Measurements from ENCODE around the gene SGF29.
"Not testable (repeated sequence)": the region's sequence is repeated elsewhere in the genome, so short reads cannot be mapped to it uniquely, and the experiment has no call there.

The SGF29 gene

DNA sequence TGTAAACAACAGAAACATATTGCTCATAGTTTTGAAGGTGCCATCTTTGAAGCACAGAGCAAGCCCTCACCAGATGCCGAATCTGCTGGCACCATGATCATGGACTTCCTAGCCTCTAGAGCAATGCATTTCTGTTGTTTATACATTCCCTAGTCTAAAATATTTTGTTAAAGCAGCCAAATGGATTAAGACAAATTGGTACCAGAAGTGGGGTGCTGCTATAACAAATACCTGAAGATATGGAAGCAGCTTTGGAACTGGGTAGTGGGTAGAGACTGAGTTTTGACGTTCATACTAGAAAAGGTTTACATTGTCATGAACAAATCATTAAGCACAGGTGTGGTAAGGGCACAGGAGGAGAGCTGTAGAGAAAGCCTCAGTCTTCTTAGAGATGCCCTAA lies 13.6 kb downstream of the SGF29 start:
- no peak for DNase-seq

DNA sequence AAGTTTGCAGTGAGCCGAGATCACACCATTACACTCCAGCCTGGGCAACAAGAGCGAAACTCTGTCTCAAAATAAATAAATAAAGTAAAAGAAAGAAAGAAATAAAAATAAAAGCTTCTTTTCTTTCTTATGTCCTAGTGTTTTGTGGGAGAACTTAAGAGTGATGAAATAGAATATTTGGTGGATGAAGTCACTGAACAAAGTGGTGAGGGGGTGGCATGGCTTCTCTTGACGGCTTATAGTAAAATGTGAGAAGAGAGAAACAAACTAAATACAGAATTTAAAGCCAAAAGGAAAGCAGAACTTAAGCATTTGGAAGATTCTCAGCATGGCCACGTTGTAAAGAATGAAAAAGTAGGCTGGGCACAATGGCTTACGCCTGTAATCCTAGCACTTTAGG lies 15.3 kb downstream of the SGF29 start:
- no peak for DNase-seq

DNA sequence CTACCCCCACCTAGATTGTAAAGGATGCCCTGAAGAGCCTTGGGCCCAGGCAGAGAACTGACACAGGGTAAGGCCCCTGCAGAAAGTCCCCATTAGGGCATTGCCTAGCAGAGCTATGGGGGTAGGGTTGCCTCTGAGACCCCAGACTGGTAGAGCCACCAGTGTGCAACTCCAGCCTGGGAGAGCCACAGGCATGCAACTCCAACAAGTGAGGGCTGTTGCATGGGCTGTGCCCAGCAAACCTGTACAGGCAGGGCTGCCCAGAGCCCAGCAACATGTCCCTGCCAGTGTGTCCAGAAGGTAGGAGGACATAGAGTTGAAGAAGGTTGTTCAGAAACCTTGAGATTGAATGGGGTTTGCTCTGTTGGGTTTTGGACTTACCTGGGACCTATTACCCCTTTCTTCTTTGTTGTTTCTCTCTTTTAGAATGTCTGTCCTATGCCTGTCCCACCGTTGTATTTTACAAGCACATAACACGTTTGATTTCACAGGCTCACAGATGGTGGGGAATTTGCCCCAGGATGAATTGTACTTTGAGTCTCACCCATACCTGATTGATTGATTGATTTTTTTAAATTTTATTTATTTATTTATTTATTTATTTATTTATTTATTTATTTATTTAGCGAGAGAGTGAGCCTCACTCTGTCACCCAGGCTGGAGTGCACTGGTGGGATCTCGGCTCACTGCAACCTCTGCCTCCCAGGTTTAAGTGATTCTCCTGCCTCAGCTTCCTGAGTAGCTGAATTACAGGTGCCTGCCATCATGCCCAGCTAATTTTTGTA lies 16.4 kb downstream of the SGF29 start:
- DNase-seq: no peak

DNA sequence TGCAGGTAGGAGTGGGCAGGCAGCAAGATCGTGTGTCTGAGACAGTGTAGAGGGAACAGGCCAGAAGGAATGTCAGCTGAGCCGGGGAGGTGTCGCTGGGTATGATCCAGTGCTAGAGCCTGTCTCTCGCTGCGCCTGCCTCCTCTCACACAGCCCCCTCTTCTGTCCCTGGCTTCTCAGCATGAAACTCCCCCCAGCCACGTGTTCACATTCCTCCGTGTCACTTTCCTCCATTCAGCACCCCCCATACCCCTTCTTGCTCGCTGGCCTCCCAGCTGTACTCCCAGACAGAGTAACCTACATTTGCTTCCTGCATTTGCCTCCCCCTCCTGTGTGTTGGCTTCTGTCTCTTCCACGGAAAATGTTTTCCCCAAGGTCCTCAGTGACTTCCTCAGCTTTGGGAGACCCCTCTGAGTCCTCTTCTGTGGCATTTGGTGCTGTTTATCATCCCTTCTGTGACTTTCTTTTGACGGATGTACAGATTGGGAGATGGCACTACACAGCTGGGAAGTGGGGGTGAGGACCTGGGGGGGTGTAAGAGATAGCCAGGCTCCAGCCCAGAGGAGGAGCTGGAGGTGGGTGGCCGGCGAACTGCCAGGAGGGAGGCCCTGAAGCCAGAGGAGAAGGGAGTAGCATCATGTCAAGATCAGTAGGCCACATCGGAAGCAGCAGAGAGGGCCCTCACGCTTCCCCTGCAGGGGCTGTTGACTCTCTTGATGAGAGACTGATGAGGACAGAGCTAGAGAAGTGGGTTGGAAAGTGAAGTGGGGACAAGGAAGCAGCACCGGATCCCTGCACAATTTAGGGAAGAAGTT lies 19.2 kb downstream of the SGF29 start:
- DNase-seq: no peak

DNA sequence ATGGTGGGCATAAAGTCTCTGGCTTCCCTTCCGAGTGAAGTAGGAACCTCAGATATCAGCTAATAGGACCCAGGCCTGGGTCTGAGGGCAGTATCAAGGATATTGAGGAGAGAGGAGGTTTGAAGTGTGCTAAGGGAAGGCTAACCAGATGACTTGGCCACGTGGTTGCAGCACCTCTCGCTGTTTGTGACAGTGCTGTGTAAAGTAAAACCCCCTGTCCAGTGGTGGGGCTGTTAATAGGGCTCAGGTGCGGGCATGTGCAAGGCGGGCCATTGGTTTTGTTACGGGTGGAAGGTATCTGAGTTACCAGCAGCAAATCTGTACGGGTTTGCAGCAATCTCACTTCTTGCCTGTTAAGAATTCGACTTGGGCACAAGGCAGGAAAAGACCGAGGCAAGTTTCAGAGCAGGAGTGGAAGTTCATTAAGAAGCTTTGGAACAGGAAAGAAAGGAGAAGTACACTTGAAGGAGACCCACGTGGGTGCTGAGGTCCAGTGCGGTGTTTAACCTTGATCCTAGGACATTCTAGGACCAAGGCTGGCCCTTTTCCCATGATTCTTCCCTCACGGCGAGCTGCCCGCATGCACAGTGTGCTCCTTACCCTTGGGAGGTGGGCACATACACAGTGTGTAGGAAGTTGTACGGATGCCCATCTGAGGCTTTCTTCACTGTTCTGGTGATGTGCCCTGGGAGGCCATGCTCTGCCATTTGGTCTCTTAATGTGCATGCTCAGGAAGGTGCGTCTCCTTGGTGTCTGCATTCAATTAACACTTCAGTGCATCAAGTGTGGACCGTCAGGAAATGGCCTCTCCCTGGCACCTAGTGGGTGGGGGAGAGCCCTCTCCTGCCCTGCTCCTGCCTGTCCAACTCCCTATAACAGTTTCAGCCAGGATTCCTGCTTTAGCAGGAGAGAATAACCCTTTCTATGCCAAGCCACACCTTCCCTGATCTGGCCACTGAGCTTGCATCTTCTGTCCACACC lies 20.3 kb downstream of the SGF29 start:
- no peak for DNase-seq

DNA sequence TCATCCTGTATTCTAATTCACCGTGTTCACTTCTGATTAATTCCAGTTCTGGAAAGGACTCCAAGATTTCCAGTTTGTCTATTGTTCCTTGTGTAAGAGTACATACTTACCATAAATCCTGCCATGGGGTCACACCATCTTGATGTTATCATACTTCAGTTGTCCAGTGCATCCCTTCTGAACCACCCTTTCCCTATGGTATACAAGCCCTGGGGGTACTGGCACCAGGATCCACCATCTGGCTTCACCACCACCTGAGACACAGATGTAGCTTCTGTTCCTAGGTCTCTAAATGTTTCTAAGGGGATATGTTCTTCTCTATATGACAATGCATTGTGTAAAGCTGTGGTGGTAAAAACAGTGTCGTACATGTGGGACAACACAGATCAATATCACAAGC lies 21.2 kb downstream of the SGF29 start:
- DNase-seq: no peak

DNA sequence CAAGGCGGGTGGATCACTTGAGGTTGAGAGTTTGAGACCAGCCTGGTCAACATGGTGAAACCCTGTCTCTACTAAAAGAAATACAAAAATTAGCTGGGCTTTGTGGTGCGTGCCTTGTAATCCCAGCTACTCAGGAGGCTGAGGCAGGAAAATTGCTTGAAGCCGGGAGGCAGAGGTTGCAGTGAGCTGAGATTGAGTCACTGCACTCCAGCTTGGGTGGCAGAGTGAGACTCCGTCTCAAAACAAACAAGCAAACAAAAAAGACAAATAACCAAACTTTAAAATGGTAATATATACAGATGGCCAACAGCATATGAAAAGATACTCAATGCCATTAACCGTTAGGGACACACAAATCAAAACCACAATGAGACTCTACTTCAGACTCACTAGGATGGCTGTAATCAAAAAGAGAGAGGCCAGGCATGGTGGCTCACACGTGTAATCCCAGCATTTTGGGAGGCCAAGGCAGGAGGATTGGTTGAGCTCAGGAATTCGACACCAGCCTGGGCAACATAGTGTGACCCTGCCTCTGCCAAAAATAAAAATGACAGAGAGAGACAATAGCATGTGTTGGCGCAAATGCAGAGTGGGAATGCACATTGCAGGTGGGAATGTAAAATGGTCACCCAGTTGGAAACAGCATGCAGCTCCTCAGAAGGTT lies 21.9 kb downstream of the SGF29 start:
- DNase-seq: no peak

DNA sequence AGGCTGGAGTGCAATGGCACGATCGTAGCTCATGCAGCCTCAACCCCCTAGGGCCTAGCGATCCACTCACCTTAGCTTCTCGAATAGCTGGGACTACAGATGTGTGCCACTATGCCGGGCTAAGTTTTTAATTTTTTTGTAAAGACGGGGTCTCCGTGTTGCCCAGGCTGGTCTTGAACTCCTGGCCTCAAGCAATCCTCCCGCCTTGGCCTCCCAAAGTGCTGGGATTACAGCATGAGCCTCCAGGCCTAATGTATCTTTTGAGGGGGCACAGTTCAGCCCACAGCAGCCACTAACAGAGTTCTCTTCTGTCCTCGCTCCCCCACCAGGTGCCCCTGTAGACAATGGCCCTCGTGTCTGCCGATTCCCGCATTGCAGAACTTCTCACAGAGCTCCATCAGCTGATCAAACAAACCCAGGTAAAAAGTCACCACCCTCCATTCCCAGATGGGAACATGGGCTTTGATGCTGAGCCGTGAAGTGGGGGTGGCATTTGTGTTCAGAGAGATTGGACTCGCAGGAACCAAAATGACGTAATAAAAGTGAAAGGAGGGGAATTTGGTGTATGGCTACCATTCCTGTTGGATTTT lies 27.1 kb downstream of the SGF29 start:
- DNase-seq: no peak

DNA sequence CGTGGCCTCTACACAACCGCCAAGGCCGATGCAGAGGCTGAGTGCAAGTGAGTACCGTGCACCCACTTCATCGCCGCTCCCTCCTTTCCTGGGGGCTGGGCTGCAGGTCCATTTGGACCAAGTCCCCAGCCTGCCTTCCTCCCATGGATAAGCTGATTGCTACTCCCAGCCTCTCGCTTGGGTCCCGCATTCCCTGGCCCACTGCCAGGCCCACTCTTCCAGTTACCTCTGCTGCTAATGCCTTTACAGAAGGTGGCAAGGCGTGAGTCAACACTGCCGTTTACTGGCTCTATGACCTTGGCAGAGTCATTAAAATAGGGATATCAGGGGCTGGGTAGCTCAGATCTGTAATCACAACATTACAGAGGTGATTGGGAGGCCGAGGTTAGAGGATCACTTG lies 32.0 kb downstream of the SGF29 start:
- DNase-seq: no peak

DNA sequence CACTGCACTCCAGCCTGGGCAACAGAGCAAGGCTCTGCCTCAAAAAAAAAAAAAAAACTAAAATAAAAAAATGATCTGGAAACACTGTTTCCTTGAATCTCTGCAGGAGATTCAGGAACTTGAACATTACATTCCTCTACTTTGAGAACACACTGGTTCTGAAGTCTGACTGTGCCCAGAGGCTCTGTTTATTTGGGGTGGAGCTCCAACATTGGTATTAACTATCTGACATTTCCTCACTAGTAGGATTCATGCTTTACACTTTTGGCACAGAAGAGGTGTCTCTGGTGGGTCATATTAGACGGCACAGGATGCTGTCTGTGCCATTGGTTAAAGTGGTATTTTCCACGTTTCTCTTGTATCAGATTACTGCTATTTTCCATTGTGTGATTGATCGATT lies 32.7 kb downstream of the SGF29 start:
- DNase-seq: no peak

DNA sequence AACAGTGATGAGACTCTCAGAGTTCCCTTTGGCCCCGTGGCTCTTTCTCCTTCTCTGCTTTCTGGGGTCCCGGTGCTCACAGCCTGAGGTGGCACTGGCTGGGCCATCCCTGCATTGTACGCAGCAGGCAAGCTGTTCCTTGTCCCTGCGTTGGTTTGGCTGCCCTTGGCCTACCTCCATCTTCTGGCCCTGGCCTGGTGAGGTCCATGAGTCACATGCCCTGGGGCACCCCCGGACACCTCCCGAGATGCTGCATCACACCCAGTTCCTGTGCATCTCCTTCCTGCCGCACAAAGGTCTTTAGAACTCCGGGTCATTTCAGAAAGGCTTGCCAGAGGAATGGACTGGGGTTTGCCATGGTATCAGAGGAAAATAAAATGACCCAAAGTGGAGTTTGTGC lies 33.7 kb downstream of the SGF29 start:
- no peak for DNase-seq

DNA sequence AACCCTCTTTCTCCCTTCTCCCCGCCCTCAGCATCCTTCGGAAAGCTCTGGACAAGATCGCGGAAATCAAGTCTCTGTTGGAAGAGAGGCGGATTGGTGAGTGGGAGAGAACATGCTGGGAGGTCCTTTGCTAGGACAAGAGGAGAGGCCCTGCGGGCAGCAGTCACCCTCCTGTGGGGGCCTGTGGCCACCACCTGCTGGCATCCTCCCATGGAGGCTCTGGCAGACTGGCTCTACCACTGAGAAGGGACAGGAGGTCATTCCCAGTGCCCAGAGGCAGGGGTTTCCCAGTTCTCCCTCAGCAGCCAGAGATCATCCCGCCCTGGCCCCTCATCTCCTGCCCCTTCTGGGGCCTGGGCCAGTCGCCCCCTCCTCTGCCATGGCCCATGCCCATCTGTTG lies 35.3 kb downstream of the SGF29 start:
- no peak for DNase-seq

DNA sequence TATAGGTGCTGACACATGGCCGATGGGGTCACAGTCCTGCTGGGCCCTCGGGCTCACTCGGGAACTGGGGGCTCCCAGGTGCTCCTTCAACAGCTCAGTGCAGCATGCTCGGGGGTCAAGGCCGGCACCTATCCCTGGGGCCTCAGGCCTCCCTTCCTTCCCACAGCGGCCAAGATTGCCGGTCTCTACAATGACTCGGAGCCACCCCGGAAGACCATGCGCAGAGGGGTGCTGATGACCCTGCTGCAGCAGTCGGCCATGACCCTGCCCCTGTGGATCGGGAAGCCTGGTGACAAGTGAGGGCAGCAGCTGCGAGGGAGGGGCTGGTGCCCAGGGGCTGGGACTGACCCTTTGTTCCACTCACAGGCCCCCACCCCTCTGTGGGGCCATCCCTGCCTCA lies 36.2 kb downstream of the SGF29 start:
- DNase-seq: no peak

DNA sequence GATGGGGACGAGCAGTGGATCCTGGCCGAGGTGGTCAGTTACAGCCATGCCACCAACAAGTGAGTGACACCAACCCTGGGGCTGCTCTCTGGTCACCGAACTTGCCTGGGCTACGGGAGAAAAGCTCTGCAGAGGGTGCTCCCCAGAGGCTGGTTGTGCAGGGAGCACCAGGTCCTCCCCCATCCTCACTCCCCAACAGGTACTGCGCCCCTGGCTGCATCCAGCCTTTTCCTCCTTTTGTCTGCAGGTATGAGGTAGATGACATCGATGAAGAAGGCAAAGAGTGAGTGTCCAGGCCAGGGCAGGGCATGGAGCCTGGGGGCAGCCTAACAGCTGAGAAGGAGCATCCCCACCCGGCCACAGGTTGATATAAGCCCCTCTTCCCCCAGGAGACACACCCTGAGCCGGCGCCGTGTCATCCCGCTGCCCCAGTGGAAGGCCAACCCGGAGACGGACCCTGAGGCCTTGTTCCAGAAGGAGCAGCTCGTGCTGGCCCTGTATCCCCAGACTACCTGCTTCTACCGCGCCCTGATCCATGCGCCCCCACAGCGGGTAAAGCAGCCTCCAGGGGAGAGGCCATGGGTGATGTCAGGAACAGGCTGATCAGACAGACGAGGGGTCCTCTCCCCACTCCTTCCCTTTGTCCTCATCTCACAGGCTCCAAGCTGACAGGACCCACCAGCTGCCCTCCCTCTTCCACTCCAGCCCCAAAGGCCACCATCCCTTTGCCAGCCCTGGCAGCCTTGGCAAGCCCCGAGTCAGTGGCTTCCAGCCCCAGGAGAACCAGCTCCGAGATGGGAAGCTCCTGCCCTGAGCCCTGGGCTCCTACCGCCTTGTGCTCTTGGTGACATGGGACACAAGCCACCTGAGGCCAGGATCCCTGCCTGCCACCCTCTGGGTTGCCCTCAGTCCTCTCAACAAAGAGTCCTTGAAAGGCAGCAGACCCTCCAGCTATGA lies 36.9 kb downstream of the SGF29 start:
- no peak for DNase-seq

DNA sequence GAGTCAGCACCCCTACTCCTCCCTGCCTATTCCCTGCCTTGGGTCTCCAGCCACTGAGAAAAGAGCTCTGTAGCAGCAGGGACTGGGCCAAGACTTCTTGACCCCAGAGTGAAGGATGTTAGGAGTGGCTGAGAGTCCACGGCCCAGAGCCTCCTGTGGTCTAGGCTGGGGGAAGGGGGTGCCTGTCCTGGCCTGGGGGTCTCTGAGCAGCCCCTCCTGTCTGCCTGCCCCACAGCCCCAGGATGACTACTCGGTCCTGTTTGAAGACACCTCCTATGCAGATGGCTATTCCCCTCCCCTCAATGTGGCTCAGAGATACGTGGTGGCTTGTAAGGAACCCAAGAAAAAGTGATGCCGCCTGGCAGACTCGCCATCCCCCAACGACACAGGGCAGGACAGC lies 37.6 kb downstream of the SGF29 start:
- no peak for DNase-seq

DNA sequence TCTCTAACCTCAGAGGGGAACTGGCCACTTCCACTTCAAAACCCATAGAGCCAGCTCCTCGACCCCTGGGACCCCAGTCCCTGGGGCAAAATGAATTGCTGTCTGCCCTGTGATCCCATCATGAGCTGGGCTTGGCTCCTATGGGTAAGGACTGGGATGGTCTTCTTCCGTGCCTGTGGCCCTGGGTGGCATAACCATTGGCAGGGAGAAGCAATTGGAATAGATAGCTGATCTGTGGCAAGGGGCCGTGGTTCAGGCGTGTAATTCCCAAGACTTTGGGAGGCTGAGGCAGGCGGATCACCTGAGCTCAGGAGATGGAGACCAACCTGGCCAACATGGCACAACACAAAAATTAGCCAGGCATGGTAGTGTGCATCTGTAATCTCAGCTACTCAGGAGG lies 38.8 kb downstream of the SGF29 start:
- no peak for DNase-seq

DNA sequence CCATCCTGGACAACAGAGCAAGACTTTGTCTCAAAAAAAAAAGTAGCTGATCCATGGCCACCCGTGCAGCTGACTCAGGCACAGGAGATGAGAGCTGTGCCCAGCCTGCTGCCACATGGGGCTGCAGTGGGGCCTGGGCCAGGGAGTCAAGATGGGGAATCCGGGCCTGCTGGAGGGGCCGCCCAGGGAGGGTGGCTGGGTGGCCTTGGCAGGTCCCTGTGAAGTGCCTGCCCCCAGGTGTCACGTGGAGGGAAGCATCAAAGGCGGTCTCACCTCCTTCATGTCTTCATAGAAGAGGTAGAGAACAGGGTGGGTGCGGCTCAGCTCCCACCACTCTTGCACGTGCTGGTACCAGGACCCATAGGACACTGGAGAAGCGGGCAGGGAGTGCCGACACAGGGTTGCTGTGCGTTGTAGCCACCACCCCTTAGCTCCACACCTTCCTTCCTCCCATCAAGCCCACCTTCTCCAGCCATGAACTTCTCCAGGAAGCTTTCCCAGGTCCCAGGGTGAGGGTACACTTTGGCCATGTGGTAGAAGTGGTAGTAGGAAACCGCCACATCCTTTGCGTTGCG lies 39.3 kb downstream of the SGF29 start:
- no peak for DNase-seq

DNA sequence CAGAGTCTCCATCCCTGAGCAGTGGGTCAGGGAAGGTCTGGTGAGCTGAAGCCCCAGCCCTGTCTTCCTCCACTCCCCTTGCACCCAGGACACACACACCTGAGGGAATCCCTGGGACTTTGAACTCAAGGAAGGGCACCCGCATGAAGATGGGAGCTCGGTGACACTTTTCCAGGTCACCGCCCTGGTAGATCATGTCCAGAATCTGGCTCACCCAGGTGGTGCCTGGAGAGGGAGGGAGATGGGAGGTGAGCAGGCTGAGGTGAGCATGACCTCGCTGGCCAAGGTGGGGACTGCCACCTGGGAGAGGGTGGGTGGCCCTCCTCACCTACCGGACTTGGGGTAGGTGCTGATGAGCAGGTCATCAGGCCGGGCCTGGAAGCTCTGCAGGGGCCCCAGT lies 41.7 kb downstream of the SGF29 start:
- not testable (repeated sequence) for DNase-seq

DNA sequence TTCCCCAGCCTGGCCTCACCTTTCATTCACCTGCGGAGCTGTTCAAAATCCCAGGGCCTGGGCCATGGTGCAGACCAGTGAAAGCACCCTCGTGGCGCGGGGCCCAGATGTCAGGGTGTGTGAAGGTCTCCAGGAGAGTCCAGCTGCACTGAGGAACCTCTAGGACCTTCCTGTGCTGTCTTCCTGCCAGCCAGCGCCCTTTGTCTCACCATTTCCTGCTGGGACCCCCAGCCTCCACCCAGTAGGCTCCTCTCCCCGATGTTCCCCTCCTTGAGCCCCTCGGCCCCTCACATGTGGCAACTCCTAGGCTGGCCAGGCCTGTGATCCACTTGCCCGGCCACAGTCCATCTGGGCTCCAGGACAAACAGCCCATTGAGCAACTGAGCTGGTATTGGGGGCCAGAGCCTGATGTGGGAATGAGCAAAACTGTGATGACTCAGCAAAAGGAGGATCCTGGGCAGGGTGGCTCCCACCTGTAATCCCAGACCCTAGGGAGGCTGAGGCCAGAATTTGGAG lies 42.5 kb downstream of the SGF29 start:
- no peak for DNase-seq
